Mesenchymal stem cell (in vitro differentiated cells and primary cell): ENCODE measurements around the gene TRAF2.

ENCODE experiments used
- DNase-seq: peaks from one replicate; pipeline ENCODE4 v3.0.0-alpha.2; 2013
- H2AFZ ChIP-seq: one replicate; pipeline ENCODE4 v1.6.1; 2013; ENCODE audit warnings: low read depth, mild to moderate bottlenecking, control low read depth, inconsistent platforms, low read length, moderate library complexity
- H2AK5ac ChIP-seq: 2 replicates; pipeline ENCODE4 v1.6.1; 2013; ENCODE audit warnings: low read length, moderate library complexity, mild to moderate bottlenecking, inconsistent platforms; ENCODE audit not compliant: severe bottlenecking
- H2BK120ac ChIP-seq: one replicate; pipeline ENCODE4 v1.6.1; 2013; ENCODE audit warnings: low read depth, mild to moderate bottlenecking, inconsistent platforms, low read length, moderate library complexity
- H2BK12ac ChIP-seq, 2 experiments: one replicate each; pipeline ENCODE4 v1.6.1; 2013; ENCODE audit warnings: inconsistent platforms in 2 of 2, low read length in 2 of 2, mild to moderate bottlenecking in 2 of 2, moderate library complexity in 2 of 2, control low read depth in 1 of 2
- H2BK15ac ChIP-seq: one replicate; pipeline ENCODE4 v1.6.1; 2013; ENCODE audit warnings: mild to moderate bottlenecking, low read depth, inconsistent platforms; ENCODE audit not compliant: poor library complexity, severe bottlenecking
- H2BK5ac ChIP-seq: 2 replicates; pipeline ENCODE4 v1.6.1; 2013; ENCODE audit warnings: low read depth, mild to moderate bottlenecking, low read length, control low read depth, inconsistent platforms; ENCODE audit not compliant: poor library complexity, severe bottlenecking
- H3K14ac ChIP-seq, 2 experiments: one replicate each; pipeline ENCODE4 v1.6.1; 2013; ENCODE audit warnings: inconsistent platforms in 2 of 2, low read length in 2 of 2, control low read depth in 1 of 2, mild to moderate bottlenecking in 1 of 2, moderate library complexity in 1 of 2
- H3K18ac ChIP-seq, 2 experiments: one replicate each; pipeline ENCODE4 v1.6.1; 2013; ENCODE audit warnings: inconsistent platforms in 2 of 2, low read length in 2 of 2, control low read depth in 1 of 2, low read depth in 1 of 2, mild to moderate bottlenecking in 1 of 2
- H3K23ac ChIP-seq, 2 experiments: one replicate each; pipeline ENCODE4 v1.6.1; 2013; ENCODE audit warnings: inconsistent platforms in 2 of 2, low read length in 2 of 2, mild to moderate bottlenecking in 2 of 2, moderate library complexity in 2 of 2, control low read depth in 1 of 2
- H3K27ac ChIP-seq: 2 replicates; pipeline ENCODE4 v1.5.1; 2013; ENCODE audit warnings: mild to moderate bottlenecking, moderate library complexity, low read length, control low read depth, inconsistent platforms; ENCODE audit not compliant: poor library complexity, severe bottlenecking
- H3K27me3 ChIP-seq, 2 experiments: 2 replicates each; pipeline versions ENCODE4 v1.6.1 to v1.7.0; 2013; ENCODE audit warnings: low read length in 2 of 2, mild to moderate bottlenecking in 2 of 2, moderate library complexity in 2 of 2, control low read depth in 1 of 2, inconsistent platforms in 1 of 2; ENCODE audit not compliant: control insufficient read depth in 1 of 2, insufficient read depth in 1 of 2
- H3K36me3 ChIP-seq, 2 experiments: 2 replicates each; pipeline versions ENCODE4 v1.6.1 to v1.7.0; 2013; ENCODE audit warnings: low read length in 2 of 2, control low read depth in 1 of 2, inconsistent platforms in 1 of 2, low read depth in 1 of 2, mild to moderate bottlenecking in 1 of 2; ENCODE audit not compliant: insufficient read depth in 2 of 2, control insufficient read depth in 1 of 2
- H3K4ac ChIP-seq, 2 experiments: one replicate each; pipeline ENCODE4 v1.6.1; 2013; ENCODE audit warnings: inconsistent platforms in 2 of 2, low read length in 2 of 2, mild to moderate bottlenecking in 2 of 2, moderate library complexity in 2 of 2, control low read depth in 1 of 2, low read depth in 1 of 2
- H3K4me1 ChIP-seq: 2 replicates; pipeline ENCODE4 v1.6.1; 2013; ENCODE audit warnings: low read depth, low read length, control low read depth; ENCODE audit not compliant: control insufficient read depth, insufficient read depth
- H3K4me2 ChIP-seq: 2 replicates; pipeline ENCODE4 v1.6.1; 2013; ENCODE audit warnings: low read length, mild to moderate bottlenecking, inconsistent platforms; ENCODE audit not compliant: poor library complexity, severe bottlenecking
- H3K4me3 ChIP-seq, 2 experiments: 2 replicates each; pipeline versions ENCODE4 v1.5.1 to v1.7.0; 2013; ENCODE audit warnings: low read length in 2 of 2, mild to moderate bottlenecking in 2 of 2, control low read depth in 1 of 2, low read depth in 1 of 2; ENCODE audit not compliant: insufficient read depth in 1 of 2
- H3K79me1 ChIP-seq: replicated peaks from 2 replicates; pipeline ENCODE4 v1.6.1; 2013; ENCODE audit warnings: mild to moderate bottlenecking, control low read depth, low read length, inconsistent platforms; ENCODE audit not compliant: poor library complexity, severe bottlenecking
- H3K9ac ChIP-seq: 2 replicates; pipeline ENCODE4 v1.7.0; 2013; ENCODE audit warnings: mild to moderate bottlenecking, low read length, moderate library complexity
- H3K9me3 ChIP-seq: 2 replicates; pipeline ENCODE4 v1.7.0; 2013; ENCODE audit warnings: mild to moderate bottlenecking, low read length; ENCODE audit not compliant: control insufficient read depth
- H4K8ac ChIP-seq: one replicate; pipeline ENCODE4 v1.6.1; 2013; ENCODE audit warnings: inconsistent platforms, mild to moderate bottlenecking, low read length, moderate library complexity
- H4K91ac ChIP-seq: one replicate; pipeline ENCODE4 v1.6.1; 2013; ENCODE audit warnings: mild to moderate bottlenecking, low read length, inconsistent platforms
- WGBS: methylation state at CpG from one replicate; pipeline ENCODE4 v1.1.7; 2013; ENCODE audit warnings: mixed read lengths; 5-methylcytosine and 5-hydroxymethylcytosine counted together

The TRAF2 gene

GRCh38 chr9:136896027-136896426, 9.7 kb downstream of the TRAF2 start:
- Histone ChIP-seq H3K23ac (no peak overlapping the region), H3K36me3 (peaks cover 21 to 49% of the 10 kb centered on the region in 2 experiments), H3K9me3 (no peaks in the 10 kb centered on the region), H3K27me3 (no peaks in the 10 kb centered on the region), H3K4me3 (no peak overlapping the region), H3K14ac (no peak overlapping the region), H4K8ac (no peak overlapping the region), H4K91ac (no peak overlapping the region), H3K18ac (no peak overlapping the region), H2BK12ac (no peak overlapping the region), H2BK120ac (no peak overlapping the region), H3K4me1 (peaks cover 13% of the 10 kb centered on the region), H2BK15ac (no peak overlapping the region), H3K4me2 (no peak overlapping the region), H2AK5ac (no peak overlapping the region), H2BK5ac (no peak overlapping the region), H3K79me1 (peaks cover 45% of the 10 kb centered on the region), H2AFZ (no peak overlapping the region), H3K4ac (no peak overlapping the region), H3K9ac (no peak overlapping the region), H3K27ac (no peak overlapping the region)
- DNase-seq: no peak
- 88% methylated on average over 11 of the region's 11 CpGs for WGBS

GRCh38 chr9:136898483-136899100, 12.3 kb downstream of the TRAF2 start:
- Histone ChIP-seq H2AK5ac (no peak overlapping the region), H2BK12ac (no peak overlapping the region), H4K8ac (peak overlapping the region; percentile 48), H3K79me1 (peaks cover 45% of the 10 kb centered on the region), H2BK5ac (no peak overlapping the region), H3K4me2 (no peak overlapping the region), H3K27ac (no peak overlapping the region), H3K18ac (no peak overlapping the region), H2AFZ (no peak overlapping the region), H4K91ac (no peak overlapping the region), H2BK120ac (no peak overlapping the region), H3K4ac (no peak overlapping the region), H3K4me3 (no peak overlapping the region), H3K36me3 (peaks cover 25 to 43% of the 10 kb centered on the region in 2 experiments), H3K4me1 (peaks cover 28% of the 10 kb centered on the region), H2BK15ac (no peak overlapping the region), H3K9ac (no peak overlapping the region), H3K27me3 (no peaks in the 10 kb centered on the region), H3K14ac (no peak overlapping the region), H3K23ac (no peak overlapping the region), H3K9me3 (no peaks in the 10 kb centered on the region)
- DNase-seq: no peak
- 96% methylated on average over 18 of the region's 21 CpGs for WGBS

GRCh38 chr9:136899196-136899595, 12.9 kb downstream of the TRAF2 start:
- Histone ChIP-seq H3K27me3 (no peaks in the 10 kb centered on the region), H3K4me1 (peaks cover 28% of the 10 kb centered on the region), H3K79me1 (peaks cover 47% of the 10 kb centered on the region), H4K8ac (no peak overlapping the region), H3K4ac (no peak overlapping the region), H3K9ac (no peak overlapping the region), H2BK5ac (no peak overlapping the region), H3K18ac (no peak overlapping the region), H2AK5ac (no peak overlapping the region), H2BK15ac (no peak overlapping the region), H2BK12ac (no peak overlapping the region), H4K91ac (no peak overlapping the region), H3K27ac (no peak overlapping the region), H2BK120ac (no peak overlapping the region), H3K4me2 (no peak overlapping the region), H3K14ac (no peak overlapping the region), H3K36me3 (peaks cover 25 to 44% of the 10 kb centered on the region in 2 experiments), H2AFZ (no peak overlapping the region), H3K4me3 (no peak overlapping the region), H3K23ac (no peak overlapping the region), H3K9me3 (no peaks in the 10 kb centered on the region)
- DNase-seq: no peak
- 92% methylated on average over 9 of the region's 9 CpGs for WGBS

- Histone ChIP-seq H2AFZ (no peak overlapping the region), H2BK120ac (no peak overlapping the region), H2BK12ac (no peak overlapping the region), H4K8ac (peak overlapping the region; percentile 32), H3K4me1 (peaks cover 28% of the 10 kb centered on the region), H3K27me3 (no peaks in the 10 kb centered on the region), H3K27ac (no peak overlapping the region), H3K9me3 (no peaks in the 10 kb centered on the region), H3K23ac (no peak overlapping the region), H4K91ac (no peak overlapping the region), H2BK5ac (no peak overlapping the region), H3K14ac (no peak overlapping the region), H3K79me1 (peaks cover 40% of the 10 kb centered on the region), H2AK5ac (no peak overlapping the region), H3K18ac (no peak overlapping the region), H3K9ac (no peak overlapping the region), H3K4ac (peak overlapping the region in 1 of 2 experiments; percentile 47), H3K4me2 (no peak overlapping the region), H3K36me3 (peaks cover 25 to 38% of the 10 kb centered on the region in 2 experiments), H3K4me3 (no peak overlapping the region), H2BK15ac (no peak overlapping the region)
- DNase-seq: no peak
- WGBS: 93% methylated on average over 10 of the region's 10 CpGs
Measured at GRCh38 chr9:136900556-136900955, 14.2 kb downstream of the TRAF2 start.
